GM12878 (cell line): ENCODE data around the gene GABPB2. TPM values are rescaled to one million over a fixed set of nuclear protein-coding genes. Genes with fewer than 3 reads are reported as not detected.

Source experiments
- BHLHE40 ChIP-seq, 2 experiments: fragments of 450-650 bp in 1 of 2; IDR thresholded peaks; 2 replicates each; pipeline ENCODE4 v1.6.1; 2011 to 2017; ENCODE audit warnings: low read depth in 2 of 2, borderline replicate concordance in 1 of 2, improper control_type of control experiment in 1 of 2, low read length in 1 of 2, mild to moderate bottlenecking in 1 of 2
- E2F8 ChIP-seq: fragments of 450-650 bp; IDR thresholded peaks from 2 replicates; pipeline ENCODE4 v1.6.1; 2018; ENCODE audit warnings: mild to moderate bottlenecking, low read depth, moderate library complexity; ENCODE audit not compliant: partially characterized antibody
- ELK1 ChIP-seq: IDR thresholded peaks from 2 replicates; pipeline ENCODE4 v1.6.1; 2012; ENCODE audit warnings: low read depth, low read length, improper control_type of control experiment
- IKZF1 ChIP-seq: fragments of 450-650 bp; conservative IDR thresholded peaks from 2 replicates; pipeline ENCODE4 v1.6.1; 2017; ENCODE audit warnings: antibody characterized with exemption, mild to moderate bottlenecking
- IRF3 ChIP-seq: fragments of 450-650 bp; IDR thresholded peaks from 2 replicates; pipeline ENCODE4 v1.6.1; 2014; ENCODE audit warnings: mild to moderate bottlenecking
- MTA3 ChIP-seq: IDR thresholded peaks from 2 replicates; pipeline ENCODE4 v1.6.1; 2012; ENCODE audit warnings: low read length, inconsistent platforms, borderline replicate concordance
- POLR2AphosphoS2 ChIP-seq: IDR thresholded peaks from 2 replicates; pipeline ENCODE4 v1.6.1; 2011; ENCODE audit warnings: low read depth, mild to moderate bottlenecking, low read length, improper control_type of control experiment, moderate library complexity
- SREBF1 ChIP-seq: IDR thresholded peaks from 2 replicates; pipeline ENCODE4 v1.6.1; 2012; ENCODE audit warnings: mild to moderate bottlenecking, low read length
- polyA plus RNA-seq, 11 experiments: library from polyadenylated mRNA; depleted of rRNA in 4 of 11; unstranded in 6 of 11; stranded (reverse) in 5 of 11; fragments of >200 nt; fragmentation: Nextera tagmentation in 4 of 11; fragmentation: Illumina TruSeq in 1 of 11; extraction: Ambion mirVana in 4 of 11; extraction: Trizol in 1 of 11; gene quantifications; 1 replicate in 1 of 11; 2 replicates in 10 of 11; pipeline versions ENCODE4 v1.2.1 to v1.2.3, GENCODE V29; 2011 to 2016; ENCODE audit warnings: inconsistent platforms in 2 of 11, missing spikeins in 2 of 11, low read depth in 1 of 11
- total RNA-seq, 4 experiments: library from RNA; depleted of rRNA in 3 of 4; stranded (reverse); fragments of >200 nt in 3 of 4; fragmentation: Illumina TruSeq in 1 of 4; extraction: Trizol in 1 of 4; gene quantifications; 2 replicates each; pipeline versions ENCODE4 v1.2.1 to v1.2.3, GENCODE V29; 2013 to 2021

The GABPB2 gene
- total and polyA plus RNA-seq, 10 of the 15 experiments (the other 5 are each of a cell fraction or from before 2014, with no cell fraction given): 2.3 to 10.5 (median 6.9) TPM

GRCh38 chr1:151065089-151065645 is 5.4 kb upstream of the GABPB2 start (continued):
- TF ChIP-seq E2F8 (no peak), POLR2AphosphoS2 (no peak), IRF3 (no peak), BHLHE40 (IDR thresholded peaks at IDR 0.05; ENCODE audit: borderline replicate concordance in 1 of 2, low read depth in 2 of 2, low read length in 1 of 2) (no peak), ELK1 (no peak), IKZF1 (no peak), SREBF1 (no peak), MTA3 (no peak)
